ENCODE data around the gene SLC17A7. TPM values are rescaled to one million over a fixed set of nuclear protein-coding genes. Genes with fewer than 3 reads are reported as not detected.
A peak's percentile ranks its signal among the peaks of the same experiment; 100 is the strongest.

SLC17A7 gene
- total and polyA plus RNA-seq, 2 donors (not counting 3 experiments of a cell fraction or from before 2014, with no cell fraction given) = 0.07 to 0.13 TPM

- H3K4me3 ChIP-seq (replicated peaks in 1 of 3; ENCODE audit: insufficient read depth in 1 of 3, low read depth in 1 of 3, low read length in 3 of 3) = no peak overlapping the region
- CTCF ChIA-PET = interaction anchor here (0.6 to 2.2 kb wide), 13 partner anchors 10 to 113 kb away, joined by 3 to 13 read pairs (median 4); partner anchors contain the start of genes ALDH16A1, DKKL1, PIH1D1 and RCN3
- no peaks in the 10 kb centered on the region for H3K9me1 ChIP-seq (replicated peaks; ENCODE audit: control insufficient read depth, extremely low read depth, insufficient read depth, low read length)
- no peaks in the 10 kb centered on the region for H3K9me3 ChIP-seq (replicated peaks; ENCODE audit: control insufficient read depth, insufficient read depth, low read length)
- peak; percentile 52 for DNase-seq (ENCODE audit: low read depth, low spot score)
- BruUV-seq (replicated peaks) = no TSS peak
- no peak overlapping the region for H3K9ac ChIP-seq (replicated peaks; ENCODE audit: extremely low read depth, insufficient read depth, low read length)
- H3K79me2 ChIP-seq (ENCODE audit: control insufficient read depth, insufficient read depth, low read length) = no peaks in the 10 kb centered on the region
- intact Hi-C loops (cut with micrococcal nuclease) (loop anchor here (1.0 to 2.0 kb wide), 2 partner anchors 23 to 36 kb away; partner anchors contain the start of genes ALDH16A1 and FCGRT), dilution Hi-C loops (cut with MboI; ENCODE audit: extremely low pct_ligation_motif_present, low sequenced_read_pairs) (no loop called here)
- no peak overlapping the region for H2AFZ ChIP-seq (ENCODE audit: low read depth, low read length)
- H3K36me3 ChIP-seq (ENCODE audit: control insufficient read depth in 2 of 2, extremely low read depth in 1 of 2, insufficient read depth in 2 of 2, low read length in 2 of 2) = no peaks in the 10 kb centered on the region
- POLR2A ChIA-PET = interaction anchor here (1.4 kb wide), 1 partner anchor 13 kb away, joined by 4 read pairs; no protein-coding TSS in a partner anchor
- no peak overlapping the region for H3K4me2 ChIP-seq (ENCODE audit: insufficient read depth, low read length)
- no peak overlapping the region for H3K27ac ChIP-seq (ENCODE audit: insufficient read depth, low read depth, low read length)
- peaks cover 9% of the 10 kb centered on the region for H3K4me1 ChIP-seq (ENCODE audit: control insufficient read depth, extremely low read depth, insufficient read depth, low read length)
- no peaks in the 10 kb centered on the region for H3K27me3 ChIP-seq (ENCODE audit: control insufficient read depth in 2 of 2, insufficient read depth in 2 of 2, low read length in 2 of 2)
- no peaks in the 10 kb centered on the region for H4K20me1 ChIP-seq (replicated peaks; ENCODE audit: control insufficient read depth, extremely low read depth, insufficient read depth, low read length)
- no peak for TF ChIP-seq JUN (IDR thresholded peaks at IDR 0.05; ENCODE audit: borderline replicate concordance, insufficient read depth, insufficient read length, low read depth)
- no peak for TF ChIP-seq EZH2 (IDR thresholded peaks at IDR 0.05; ENCODE audit: borderline replicate concordance, low read depth, low read length, severe bottlenecking)
- no peak for TF ChIP-seq MYC (IDR thresholded peaks at IDR 0.05; ENCODE audit: low read depth, low read length)
- peak; percentile 57 to 77 for TF ChIP-seq CTCF (IDR thresholded peaks at IDR 0.05; ENCODE audit: extremely low read depth in 1 of 2, insufficient read depth in 1 of 2, low read depth in 1 of 2, low read length in 2 of 2)
- no peak for TF ChIP-seq MAX (IDR thresholded peaks at IDR 0.05; ENCODE audit: insufficient read depth, insufficient read length)
- no peak for TF ChIP-seq GATA2 (IDR thresholded peaks at IDR 0.05; ENCODE audit: insufficient read depth, insufficient read length, low read depth, low read length)
- no peak for TF ChIP-seq POLR2AphosphoS5 (IDR thresholded peaks at IDR 0.05; ENCODE audit: insufficient read depth, low read depth, low read length)
- FAIRE-seq = peak; percentile 75
These were observed 34.9 kb upstream of the SLC17A7 start for GRCh38 chr19:49475995-49476880.
